Kidney tubule cell (primary cell): Measurements from ENCODE around the gene CEP170B.
A peak's percentile ranks its signal among the peaks of the same experiment; 100 is the strongest.
"Not testable (repeated sequence)": the region's sequence is repeated elsewhere in the genome, so short reads cannot be mapped to it uniquely, and the experiment has no call there.

Source experiments
- DNase-seq: peaks from one replicate; pipeline ENCODE4 v3.0.0-alpha.2; 2018; ENCODE audit warnings: low spot score

Gene CEP170B

DNA sequence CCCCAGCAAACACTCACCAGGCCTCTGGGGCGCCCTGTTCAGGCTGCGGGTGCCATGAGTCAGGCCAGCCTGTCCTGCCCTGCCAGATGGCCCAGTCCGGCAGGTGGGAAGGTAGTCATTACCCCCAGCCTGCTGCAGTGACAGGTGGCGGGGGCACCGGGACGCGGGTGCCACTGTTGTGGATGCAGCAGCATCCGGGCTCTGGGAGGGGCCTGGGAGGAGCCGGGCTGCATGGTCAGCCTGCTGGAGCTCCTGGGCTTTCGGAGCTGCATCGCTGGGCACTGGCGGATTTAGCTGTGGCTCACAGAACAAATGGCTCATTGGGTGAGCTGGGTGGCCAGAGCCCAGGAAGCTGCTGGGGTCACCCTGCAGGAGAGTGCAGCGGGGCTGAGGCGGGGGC lies 13.5 kb downstream of the CEP170B start:
- DNase-seq, result no peak

DNA sequence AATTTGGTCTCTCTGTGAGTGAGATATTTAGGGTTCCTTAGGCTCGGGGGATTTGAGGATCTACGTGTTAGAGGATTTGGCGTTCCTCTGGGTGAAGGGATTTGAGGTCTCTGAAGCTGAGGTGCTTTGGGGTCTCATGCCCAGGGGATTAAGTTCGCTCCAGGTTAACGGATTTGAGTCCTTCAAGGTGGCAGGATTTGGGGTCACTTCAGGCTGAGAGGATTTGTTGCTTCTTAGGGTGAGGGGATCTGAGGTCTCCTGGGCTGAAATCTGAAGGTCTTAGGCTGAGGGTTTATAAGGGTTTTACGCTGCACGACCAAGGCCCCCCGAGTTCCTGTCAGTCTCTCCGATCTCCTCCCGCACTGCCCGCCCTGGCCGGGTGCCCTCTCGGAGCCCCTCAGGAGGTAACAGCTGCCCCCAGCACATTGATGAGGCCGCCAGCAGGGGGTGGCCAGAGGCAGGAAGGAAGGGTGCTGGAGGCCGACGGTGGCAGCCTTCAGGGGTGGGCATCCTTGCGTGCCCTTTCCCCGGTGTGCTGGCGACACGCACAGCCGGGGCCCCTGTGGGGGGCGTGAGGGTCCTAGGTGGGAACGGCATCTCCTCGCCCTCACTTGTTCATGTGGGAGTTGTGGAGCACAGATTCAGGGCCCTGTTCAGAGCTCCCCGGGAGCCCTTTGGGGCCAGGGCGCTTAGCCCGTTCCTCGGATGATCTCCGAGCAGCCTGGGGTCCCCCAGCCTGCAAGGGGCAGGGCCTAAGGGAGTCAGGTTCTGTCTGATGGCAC lies 14.3 kb downstream of the CEP170B start:
- no peak for DNase-seq

DNA sequence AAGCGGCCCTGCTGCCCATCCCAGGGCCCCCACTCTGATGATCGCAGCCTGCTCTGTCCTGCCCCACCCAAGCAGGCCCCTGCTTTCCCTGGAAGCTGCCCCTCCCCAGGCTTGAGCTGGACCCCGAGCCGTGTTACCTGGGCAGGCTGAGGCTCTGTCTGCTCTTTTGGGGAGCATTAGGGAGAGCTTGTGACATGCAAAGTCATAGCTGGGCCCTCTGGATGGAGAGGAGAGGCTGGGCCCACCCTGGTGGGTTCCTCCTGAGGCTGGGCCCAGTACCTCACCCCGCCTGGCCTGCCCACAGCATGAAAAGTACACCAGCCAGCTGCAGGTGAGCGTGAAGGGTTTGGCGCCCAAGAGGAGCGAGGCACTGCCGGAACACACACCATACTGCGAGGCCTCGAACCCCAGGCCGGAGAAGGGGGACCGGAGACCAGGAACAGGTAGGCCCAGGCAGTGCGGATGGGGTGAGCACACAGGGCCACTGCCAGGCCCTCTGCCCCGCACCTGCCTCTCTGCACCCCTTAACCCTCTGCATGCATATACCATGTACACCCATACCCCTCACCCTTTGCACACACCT lies 15.0 kb downstream of the CEP170B start:
- no peak for DNase-seq

DNA sequence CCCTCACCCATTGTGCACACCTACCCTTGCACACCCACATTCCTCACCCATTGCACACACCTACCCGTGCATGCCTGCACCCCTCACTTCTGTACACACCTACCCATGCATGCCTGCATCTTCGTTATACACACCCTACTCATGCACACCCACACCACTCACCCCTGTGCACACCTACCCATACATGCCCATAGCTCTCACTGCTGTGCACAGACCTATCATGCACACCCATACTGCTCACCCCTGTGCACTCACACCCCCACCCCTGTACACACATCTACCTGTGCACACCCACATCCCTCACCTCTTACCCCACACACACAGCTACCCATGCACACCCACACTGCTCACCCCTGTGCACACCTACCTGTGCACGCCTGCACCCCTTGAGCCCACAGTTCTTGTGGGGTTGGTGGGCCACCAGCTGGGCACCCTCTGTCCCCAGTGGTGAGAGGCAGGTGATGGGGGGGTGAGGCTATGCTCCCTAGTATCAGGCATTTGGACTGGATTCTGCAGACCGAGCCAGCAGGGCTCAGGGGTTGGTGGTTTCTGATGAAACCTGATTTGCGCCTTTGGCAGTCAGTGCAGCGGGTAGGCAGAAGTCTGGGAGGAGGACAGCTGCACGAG lies 15.6 kb downstream of the CEP170B start:
- DNase-seq, result no peak

DNA sequence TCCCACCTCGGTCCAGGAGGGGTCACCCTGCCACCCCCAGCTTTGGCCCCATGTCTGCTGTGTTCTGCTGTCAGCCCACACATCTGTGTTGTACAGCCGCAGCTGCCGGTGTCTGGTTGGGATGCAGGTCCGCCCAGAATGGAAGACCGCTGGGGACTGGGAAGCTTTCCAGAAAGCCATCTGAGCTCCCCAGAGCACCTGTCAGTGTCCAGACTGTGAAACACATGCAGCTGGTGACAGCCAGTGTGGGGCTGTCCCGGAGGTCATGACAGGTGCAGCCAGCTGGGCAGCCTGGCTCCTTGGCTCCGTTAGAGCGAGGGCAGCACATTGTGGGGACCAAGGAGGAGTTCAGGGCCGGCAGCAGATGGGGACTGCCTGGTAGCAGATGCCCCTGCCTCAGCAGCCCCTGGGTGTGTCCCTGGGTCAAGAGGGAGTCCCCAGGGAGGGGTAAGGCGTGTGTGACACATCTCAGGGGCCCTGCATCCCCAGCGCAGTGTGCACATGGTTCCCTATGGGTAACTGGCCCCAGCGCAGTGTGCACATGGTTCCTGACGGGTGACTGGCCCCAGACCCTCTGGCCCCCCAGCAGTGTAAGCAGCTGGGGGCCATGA lies 16.4 kb downstream of the CEP170B start:
- no peak for DNase-seq

DNA sequence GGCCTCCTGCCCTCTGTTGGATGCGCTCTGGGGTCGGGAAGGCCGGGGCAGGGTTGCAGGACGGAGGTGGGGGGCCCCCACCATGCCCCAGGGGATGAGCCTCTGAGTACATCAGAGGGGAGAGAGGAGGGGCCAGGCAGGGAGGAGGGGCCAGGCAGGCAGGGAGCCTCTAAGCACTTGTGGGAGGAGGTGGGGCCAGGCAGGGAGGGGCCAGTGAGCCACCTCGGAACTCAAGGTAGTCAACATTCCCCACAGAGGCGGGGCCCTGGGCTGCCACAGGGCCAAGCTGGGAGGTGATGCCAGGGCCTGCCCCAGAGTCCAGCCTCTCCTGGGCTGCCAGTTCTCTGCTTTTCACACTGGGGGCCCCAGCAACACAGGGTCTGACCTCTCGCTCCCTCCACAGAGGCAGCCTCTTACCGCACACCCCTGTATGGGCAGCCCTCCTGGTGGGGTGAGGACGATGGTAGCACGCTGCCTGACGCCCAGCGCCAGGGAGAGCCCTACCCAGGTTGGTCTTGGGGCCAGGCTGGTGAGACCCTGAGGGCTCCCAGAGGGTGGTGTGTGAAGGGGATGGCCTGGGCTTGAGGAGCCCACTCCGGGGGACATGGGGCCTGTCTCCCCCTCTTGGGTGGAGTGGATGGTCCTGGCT lies 17.4 kb downstream of the CEP170B start:
- peak; percentile 83 for DNase-seq

DNA sequence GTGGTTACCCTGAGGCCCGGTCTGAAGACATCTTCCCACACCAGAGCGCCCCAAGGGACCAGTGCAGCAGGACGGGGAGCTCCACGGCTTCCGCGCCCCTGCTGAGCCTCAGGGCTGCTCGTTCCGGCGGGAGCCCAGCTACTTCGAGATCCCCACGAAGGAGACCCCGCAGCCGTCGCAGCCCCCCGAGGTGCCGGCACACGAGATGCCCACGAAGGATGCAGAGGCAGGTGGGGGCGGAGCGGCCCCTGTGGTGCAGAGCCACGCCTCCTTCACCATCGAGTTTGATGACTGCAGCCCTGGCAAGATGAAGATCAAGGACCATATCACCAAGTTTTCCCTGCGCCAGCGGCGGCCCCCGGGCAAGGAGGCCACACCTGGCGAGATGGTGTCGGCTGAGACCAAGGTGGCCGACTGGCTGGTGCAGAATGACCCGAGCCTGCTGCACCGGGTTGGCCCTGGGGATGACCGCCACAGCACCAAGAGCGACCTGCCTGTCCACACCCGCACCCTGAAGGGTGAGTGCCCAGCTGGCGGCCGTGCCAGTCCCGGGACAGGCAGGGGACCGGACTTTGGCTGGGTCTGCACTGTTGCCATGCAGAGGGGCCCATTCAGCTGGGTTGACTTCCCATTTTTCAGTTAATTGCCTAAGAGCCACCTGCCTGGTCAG lies 18.1 kb downstream of the CEP170B start:
- DNase-seq, result no peak

DNA sequence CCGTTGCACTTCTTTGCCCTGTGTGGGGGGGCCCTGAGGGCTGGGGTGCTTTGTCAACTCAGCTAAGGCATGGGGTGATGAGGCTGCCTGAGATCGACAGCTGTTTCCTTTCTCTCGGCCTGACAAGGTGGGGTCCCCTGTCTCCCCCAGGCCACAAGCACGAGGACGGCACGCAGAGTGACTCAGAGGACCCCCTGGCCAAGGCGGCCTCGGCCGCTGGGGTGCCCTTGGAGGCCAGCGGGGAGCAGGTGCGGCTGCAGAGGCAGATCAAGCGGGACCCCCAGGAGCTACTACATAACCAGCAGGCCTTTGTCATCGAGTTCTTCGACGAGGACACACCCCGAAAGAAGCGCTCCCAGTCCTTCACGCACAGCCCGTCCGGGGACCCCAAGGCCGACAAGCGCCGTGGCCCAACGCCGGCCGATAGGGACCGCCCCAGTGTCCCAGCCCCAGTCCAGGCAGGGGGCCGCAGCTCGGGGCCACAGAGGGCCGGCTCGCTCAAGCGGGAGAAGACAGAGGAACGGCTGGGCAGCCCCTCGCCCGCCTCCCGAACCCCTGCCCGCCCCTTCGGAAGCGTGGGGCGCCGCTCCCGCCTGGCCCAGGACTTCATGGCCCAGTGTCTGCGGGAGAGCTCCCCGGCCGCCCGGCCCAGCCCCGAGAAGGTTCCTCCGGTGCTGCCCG lies 18.8 kb downstream of the CEP170B start:
- no peak for DNase-seq

DNA sequence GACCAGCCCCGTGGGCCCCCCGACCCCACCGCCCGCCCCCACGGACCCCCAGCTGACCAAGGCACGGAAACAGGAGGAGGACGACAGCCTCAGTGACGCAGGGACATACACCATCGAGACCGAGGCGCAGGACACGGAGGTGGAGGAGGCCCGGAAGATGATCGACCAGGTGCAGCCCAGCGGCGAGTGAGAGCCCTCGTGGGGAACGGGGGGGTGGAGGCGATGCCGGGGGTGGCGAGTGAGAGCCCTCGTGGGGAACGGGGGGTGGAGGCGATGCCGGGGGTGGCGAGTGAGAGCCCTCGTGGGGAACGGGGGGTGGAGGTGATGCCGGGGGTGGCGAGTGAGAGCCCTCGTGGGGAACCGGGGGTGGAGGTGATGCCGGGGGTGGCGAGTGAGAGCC lies 19.3 kb downstream of the CEP170B start:
- DNase-seq, result not testable (repeated sequence)

DNA sequence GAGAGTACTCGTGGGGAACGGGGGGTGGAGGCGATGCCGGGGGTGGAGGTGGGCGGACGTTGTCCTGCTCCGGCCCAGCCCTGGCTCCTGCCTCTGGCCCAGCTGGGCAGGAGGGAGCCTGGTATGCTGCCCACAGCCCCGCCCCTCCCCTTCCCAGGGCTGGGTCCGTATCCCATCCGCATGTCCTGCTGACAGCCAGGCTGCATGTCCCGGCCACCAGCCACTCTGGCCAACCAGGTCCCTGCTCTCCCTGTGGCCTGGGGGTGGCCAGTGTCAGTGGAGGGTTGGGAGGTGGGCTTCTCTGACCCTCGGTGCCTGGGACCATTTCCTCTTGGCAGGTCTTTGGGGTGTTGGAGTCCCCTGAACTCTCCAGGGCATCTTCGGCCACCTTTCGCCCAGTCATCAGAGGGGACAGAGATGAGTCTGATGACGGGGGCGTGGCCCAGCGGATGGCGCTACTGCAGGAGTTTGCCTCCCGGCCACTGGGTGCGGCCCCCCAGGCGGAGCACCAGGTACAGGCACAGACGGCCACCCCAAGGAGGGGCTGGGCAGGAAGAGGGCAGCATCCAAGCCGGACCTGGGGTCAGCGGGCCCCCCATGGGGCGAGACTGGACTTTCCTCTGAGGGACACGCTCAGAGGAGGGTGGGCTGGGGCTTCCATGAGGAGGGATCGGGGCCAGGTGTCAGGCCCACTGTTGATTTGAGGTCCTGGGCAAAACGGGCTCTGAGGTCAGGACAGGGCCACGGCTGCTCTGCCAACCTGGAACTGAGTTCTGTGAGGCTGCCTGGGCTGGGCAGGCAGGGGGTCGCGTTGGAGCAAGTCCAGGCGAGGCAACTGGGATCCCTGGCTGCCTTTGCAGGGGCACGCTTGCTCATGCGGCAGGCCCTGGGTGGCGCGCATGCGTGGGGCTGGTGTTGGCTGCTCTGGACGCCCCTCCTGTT lies 20.2 kb downstream of the CEP170B start:
- DNase-seq, result no peak

DNA sequence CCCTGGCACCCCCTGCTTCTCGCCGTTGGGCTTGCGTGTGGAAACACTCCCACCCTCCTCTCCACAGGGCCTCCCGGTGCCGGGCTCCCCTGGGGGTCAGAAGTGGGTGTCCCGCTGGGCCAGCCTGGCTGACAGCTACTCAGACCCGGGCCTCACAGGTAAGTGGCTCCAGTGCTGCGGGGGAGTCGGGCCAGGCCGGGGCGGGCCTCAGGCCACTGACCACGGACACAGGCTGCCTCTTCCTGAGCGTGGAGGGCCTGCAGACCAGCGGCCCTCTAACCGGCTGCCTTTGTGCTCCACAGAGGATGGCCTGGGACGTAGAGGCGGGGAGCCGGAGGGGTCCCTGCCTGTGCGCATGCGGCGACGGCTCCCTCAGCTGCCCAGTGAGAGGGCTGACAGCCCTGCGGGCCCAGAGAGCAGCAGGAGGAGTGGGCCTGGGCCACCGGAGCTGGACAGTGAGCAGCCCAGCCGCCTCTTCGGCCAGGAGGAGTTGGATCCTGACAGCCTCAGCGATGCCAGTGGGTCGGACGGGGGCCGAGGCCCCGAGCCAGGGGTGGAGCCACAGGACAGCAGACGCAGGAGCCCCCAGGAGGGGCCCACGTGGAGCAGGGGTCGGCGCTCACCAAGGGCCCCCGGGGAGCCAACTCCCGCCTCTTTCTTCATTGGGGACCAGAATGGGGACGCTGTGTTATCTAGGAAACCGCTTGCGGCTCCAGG lies 21.1 kb downstream of the CEP170B start:
- no peak for DNase-seq

DNA sequence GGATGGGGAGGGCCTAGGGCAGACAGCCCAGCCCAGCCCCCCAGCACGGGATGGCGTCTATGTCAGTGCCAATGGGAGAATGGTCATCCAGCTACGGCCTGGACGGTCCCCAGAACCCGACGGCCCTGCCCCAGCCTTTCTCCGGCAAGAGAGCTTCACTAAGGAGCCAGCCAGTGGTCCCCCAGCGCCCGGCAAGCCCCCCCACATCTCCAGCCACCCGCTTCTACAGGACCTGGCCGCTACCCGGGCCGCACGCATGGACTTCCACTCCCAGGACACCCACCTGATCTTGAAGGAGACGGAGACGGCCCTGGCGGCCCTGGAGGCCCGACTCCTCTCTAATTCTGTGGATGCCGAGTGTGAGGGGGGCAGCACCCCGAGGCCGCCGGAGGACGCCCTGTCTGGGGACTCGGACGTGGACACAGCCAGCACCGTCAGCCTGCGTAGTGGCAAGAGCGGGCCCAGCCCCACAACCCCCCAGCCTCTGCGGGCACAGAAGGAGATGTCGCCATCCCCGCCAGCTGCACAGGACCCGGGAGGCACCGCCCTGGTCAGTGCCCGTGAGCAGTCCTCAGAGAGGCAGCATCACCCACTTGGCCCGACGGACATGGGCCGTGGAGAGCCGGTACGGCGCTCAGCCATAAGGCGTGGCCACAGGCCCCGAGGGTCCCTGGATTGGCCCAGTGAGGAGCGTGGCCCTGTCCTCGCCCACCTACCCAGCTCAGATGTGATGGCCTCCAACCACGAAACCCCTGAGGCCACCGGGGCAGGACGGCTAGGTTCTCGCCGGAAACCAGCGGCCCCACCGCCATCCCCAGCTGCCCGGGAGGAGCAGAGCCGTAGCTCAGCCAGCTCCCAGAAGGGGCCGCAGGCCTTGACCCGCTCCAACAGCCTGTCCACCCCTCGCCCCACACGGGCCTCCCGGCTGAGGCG lies 21.9 kb downstream of the CEP170B start:
- DNase-seq, result no peak

DNA sequence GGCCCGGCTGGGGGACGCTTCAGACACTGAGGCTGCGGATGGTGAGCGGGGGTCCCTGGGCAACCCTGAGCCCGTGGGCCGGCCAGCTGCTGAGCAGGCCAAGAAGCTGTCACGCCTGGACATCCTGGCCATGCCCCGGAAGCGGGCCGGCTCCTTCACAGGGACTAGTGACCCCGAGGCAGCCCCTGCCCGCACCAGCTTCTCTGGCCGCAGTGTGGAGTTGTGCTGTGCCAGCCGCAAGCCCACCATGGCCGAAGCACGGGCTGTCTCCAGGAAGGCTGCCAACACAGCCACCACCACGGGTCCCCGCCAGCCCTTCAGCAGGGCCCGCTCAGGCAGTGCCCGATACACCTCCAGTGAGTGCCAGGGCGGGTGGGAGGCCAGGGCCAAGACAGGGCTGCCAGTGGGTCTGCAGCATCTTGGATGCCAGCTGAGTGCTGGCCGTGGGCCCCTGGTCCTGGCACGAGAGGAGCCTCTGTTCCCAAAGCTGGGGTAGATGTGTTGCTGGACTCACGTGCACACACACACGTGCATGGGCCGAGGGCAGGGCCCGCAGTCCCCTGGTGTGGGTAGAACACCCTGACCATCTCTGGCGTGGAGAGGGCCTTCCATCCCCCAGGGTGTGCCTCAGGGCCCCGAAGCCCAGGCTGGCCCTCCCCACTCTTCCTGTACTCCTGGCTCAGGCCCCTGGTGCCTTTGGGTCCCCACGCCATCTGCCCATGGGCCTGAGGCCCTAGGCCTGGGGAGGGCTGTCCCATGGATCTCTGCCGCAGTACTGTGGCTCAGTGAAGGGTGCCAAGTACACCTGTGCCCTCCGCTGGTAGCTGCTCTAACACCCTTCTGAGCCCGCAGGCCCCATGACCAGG lies 22.8 kb downstream of the CEP170B start:
- DNase-seq, result no peak

DNA sequence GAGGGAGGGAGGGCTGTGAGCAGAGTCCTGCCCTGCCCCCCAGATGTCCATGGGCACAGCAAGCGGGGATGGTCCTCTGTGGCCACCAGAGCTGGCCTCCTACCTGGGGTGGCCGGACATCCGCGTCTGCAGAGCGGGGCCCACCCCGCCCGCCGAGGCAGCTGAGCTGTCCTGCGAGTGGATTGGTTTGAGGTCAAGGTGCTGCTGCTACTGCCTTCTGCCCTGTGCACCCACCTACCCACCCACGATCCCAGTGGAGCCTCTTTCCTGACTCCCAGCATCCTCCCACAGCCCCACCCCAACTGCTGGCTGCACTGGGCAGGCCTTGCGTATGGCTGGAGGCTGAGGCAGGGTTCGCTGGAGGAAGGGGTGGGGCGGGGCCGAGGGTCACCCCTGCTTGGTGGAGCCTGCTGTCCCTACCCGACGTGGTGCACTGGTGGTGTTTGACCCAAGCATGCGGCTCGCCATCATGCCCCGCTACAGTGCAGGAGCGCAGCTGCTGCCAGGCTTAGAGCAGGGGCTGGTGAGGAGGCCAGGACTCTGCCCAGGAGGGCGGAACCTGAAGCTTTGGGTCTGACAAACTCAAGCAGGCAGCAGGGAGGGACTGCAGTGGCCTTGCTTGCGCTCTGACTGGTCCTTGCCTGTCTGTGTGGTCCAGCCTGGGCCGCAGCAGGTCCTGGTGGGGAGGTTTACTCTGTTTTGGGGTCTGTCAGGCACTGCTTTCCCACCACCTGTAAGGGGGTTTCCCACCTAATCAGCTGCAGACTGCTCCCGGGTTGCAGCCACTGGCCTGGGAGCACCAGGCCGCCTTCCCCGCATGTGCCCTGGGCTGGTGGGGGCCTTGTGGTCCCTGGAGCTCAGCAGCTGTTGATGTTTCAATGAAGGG lies 23.7 kb downstream of the CEP170B start:
- DNase-seq, result no peak

DNA sequence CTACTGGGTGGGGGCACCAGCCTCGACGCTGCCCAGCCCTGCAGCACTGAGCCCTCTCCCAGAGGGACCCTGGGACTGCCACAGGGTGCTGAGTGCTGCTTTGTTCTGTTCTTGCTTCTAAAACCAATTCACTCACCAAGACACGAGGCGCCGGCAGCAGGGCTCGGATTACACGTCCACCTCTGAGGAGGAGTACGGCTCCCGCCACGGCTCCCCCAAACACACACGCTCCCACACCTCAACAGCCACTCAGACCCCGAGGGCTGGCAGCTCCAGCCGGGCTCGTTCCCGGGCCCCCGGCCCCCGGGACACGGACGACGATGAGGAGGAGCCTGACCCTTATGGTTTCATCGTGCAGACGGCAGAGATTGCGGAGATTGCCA lies 24.3 kb downstream of the CEP170B start:
- DNase-seq, result no peak

DNA sequence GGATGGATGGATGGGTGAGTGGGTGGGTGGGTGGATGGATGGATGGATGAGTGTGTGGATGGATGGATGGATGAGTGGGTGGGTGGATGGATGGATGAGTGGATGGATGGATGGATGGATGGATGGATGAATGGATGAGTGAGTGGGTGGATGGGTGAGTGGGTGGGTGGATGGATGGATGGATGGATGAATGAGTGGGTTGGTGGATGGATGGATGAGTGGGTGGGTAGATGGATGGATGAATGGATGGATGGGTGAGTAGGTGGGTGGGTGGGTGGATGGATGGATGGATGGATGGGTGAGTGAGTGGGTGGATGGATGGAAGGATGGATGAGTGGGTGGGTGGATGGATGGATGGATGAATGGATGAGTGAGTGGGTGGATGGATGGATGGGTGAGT lies 25.2 kb downstream of the CEP170B start:
- not testable (repeated sequence) for DNase-seq
